AG04450 (cell line): Measurements from ENCODE around the gene UCHL3. TPM values are rescaled to one million over a fixed set of nuclear protein-coding genes. Genes with fewer than 3 reads are reported as not detected.

ENCODE experiments used
- CTCF ChIA-PET: fragments of 300-600, 350-600 bp; formaldehyde crosslinking; extraction: SDS; loops from one replicate; lab custom pipeline; 2022; ENCODE audit warnings: antibody characterized with exemption, inconsistent platforms; lab: Charles Lee
- POLR2A ChIA-PET: fragments of 350-600 bp; formaldehyde crosslinking; extraction: SDS; loops from one replicate; lab custom pipeline; 2021; ENCODE audit warnings: antibody characterized with exemption, inconsistent platforms; lab: Yijun Ruan, JAX
- DNase-seq: peaks from one replicate; pipeline ENCODE4 v3.0.0-alpha.2; 2011; ENCODE audit warnings: low read depth, low spot score
- H3K27ac ChIP-seq: one replicate; pipeline ENCODE4 v1.5.1; 2012; ENCODE audit warnings: low read depth, low read length, control low read depth
- H3K27me3 ChIP-seq: one replicate; pipeline ENCODE4 v1.6.0; 2012; ENCODE audit warnings: low read length; ENCODE audit not compliant: control insufficient read depth, insufficient read depth
- H3K4me3 ChIP-seq: 2 replicates; pipeline ENCODE4 v1.5.1; 2011; ENCODE audit warnings: mild to moderate bottlenecking, low read depth, low read length, control low read depth
- H3K9me3 ChIP-seq: 2 replicates; pipeline ENCODE4 v1.5.1; 2012; ENCODE audit warnings: low read length; ENCODE audit not compliant: control insufficient read depth, insufficient read depth
- CTCF ChIP-seq: IDR thresholded peaks from 2 replicates; pipeline ENCODE4 v1.5.1; 2011; ENCODE audit warnings: low read depth, low read length, control low read depth, inconsistent platforms
- polyA plus RNA-seq: library from polyadenylated mRNA; depleted of rRNA; stranded (reverse); fragments of >200 nt; gene quantifications from 2 replicates; pipeline ENCODE4 v1.2.3, GENCODE V29; 2011

The UCHL3 gene
- polyA plus RNA-seq, 1 experiment = 95.5 TPM

GRCh38 chr13:75610466-75610865 is 60.9 kb downstream of the UCHL3 start:
- no peaks in the 10 kb centered on the region for H3K9me3 ChIP-seq
- no peak overlapping the region for H3K4me3 ChIP-seq
- DNase-seq = no peak
- no peaks in the 10 kb centered on the region for H3K27me3 ChIP-seq
- CTCF ChIA-PET = no interaction called here
- no peak for TF ChIP-seq CTCF
- H3K27ac ChIP-seq = no peak overlapping the region
- POLR2A ChIA-PET = interaction anchor here (2.2 kb wide), 1 partner anchor 8 kb away, joined by 6 read pairs; no protein-coding TSS in a partner anchor

GRCh38 chr13:75612354-75612753 is 62.8 kb downstream of the UCHL3 start:
- Histone ChIP-seq H3K27me3 (no peaks in the 10 kb centered on the region), H3K9me3 (no peaks in the 10 kb centered on the region), H3K27ac (no peak overlapping the region), H3K4me3 (no peak overlapping the region)
- POLR2A ChIA-PET = interaction anchor here (0.7 kb wide), 1 partner anchor 9 kb away, joined by 3 read pairs; no protein-coding TSS in a partner anchor
- no peak for TF ChIP-seq CTCF
- no peak for DNase-seq
- CTCF ChIA-PET = interaction anchor here (0.6 kb wide), 1 partner anchor 62 kb away, joined by 6 read pairs; no protein-coding TSS in a partner anchor

GRCh38 chr13:75617230-75617629 is 67.6 kb downstream of the UCHL3 start:
- CTCF ChIA-PET = no interaction called here
- POLR2A ChIA-PET = no interaction called here
- DNase-seq = no peak

GRCh38 chr13:75618308-75618707 is 68.7 kb downstream of the UCHL3 start:
- no peaks in the 10 kb centered on the region for H3K9me3 ChIP-seq
- CTCF ChIA-PET = interaction anchor here (0.8 kb wide), 1 partner anchor 77 kb away, joined by 3 read pairs; no protein-coding TSS in a partner anchor
- H3K4me3 ChIP-seq = no peak overlapping the region
- DNase-seq = no peak
- no peak for TF ChIP-seq CTCF
- POLR2A ChIA-PET = interaction anchor here (1.5 kb wide), 1 partner anchor 9 kb away, joined by 6 read pairs; no protein-coding TSS in a partner anchor
- H3K27ac ChIP-seq = no peak overlapping the region
- no peaks in the 10 kb centered on the region for H3K27me3 ChIP-seq

More at GRCh38 chr13:75617230-75617629, 67.6 kb downstream of the UCHL3 start:
- Histone ChIP-seq H3K27me3 (no peaks in the 10 kb centered on the region), H3K4me3 (no peak overlapping the region), H3K27ac (no peak overlapping the region), H3K9me3 (no peaks in the 10 kb centered on the region)
- TF ChIP-seq CTCF = no peak

GRCh38 chr13:75620020-75620419 is 70.4 kb downstream of the UCHL3 start:
- CTCF ChIA-PET = interaction anchor here (1.1 kb wide), 1 partner anchor 55 kb away, joined by 3 read pairs; no protein-coding TSS in a partner anchor
- no peak for TF ChIP-seq CTCF
- H3K4me3 ChIP-seq = no peak overlapping the region
- H3K9me3 ChIP-seq = no peaks in the 10 kb centered on the region
- POLR2A ChIA-PET = interaction anchor here (1.1 kb wide), 1 partner anchor 17 kb away, joined by 3 read pairs; no protein-coding TSS in a partner anchor
- DNase-seq = no peak
- no peaks in the 10 kb centered on the region for H3K27me3 ChIP-seq
- H3K27ac ChIP-seq = no peak overlapping the region
